Ramos (cell line): ENCODE results near the gene UROS.

Experiments used
- in situ Hi-C: fragments of 300-500 bp; cut with MboI; formaldehyde crosslinking; loops from one replicate; pipeline ENCODE4 v1.14.3; 2022; ENCODE audit warnings: low sequenced_read_pairs; ENCODE audit not compliant: unreplicated experiment

The UROS gene

GRCh38 chr10:125769175-125769574, 53.9 kb downstream of the UROS start:
- in situ Hi-C loops, result no loop called here

- in situ Hi-C loops, result no loop called here
These were observed 54.7 kb downstream of the UROS start for GRCh38 chr10:125768219-125768855.

GRCh38 chr10:125766511-125766910, 56.5 kb downstream of the UROS start:
- in situ Hi-C loops, result no loop called here

GRCh38 chr10:125765835-125766234, 57.2 kb downstream of the UROS start:
- in situ Hi-C loops, result no loop called here

GRCh38 chr10:125762692-125763648, 60.1 kb downstream of the UROS start:
- in situ Hi-C loops, result no loop called here

- in situ Hi-C loops, result no loop called here
These were observed 61.1 kb downstream of the UROS start for GRCh38 chr10:125761961-125762360.

GRCh38 chr10:125757742-125758141, 65.3 kb downstream of the UROS start:
- in situ Hi-C loops, result no loop called here

- in situ Hi-C loops, result no loop called here
These were observed 66.1 kb downstream of the UROS start for GRCh38 chr10:125756853-125757487.

GRCh38 chr10:125756196-125756595, 66.9 kb downstream of the UROS start:
- in situ Hi-C loops, result no loop called here

- in situ Hi-C loops, result no loop called here
These were observed 75.6 kb downstream of the UROS start for GRCh38 chr10:125747417-125747816.

- in situ Hi-C loops, result no loop called here
These were observed 78.1 kb downstream of the UROS start for GRCh38 chr10:125744909-125745308.

GRCh38 chr10:125742465-125742864, 80.6 kb downstream of the UROS start:
- in situ Hi-C loops, result no loop called here

- in situ Hi-C loops, result no loop called here
These were observed 82.9 kb downstream of the UROS start for GRCh38 chr10:125739994-125740679.
